Thyroid gland (tissue), 4 donors: Measurements from ENCODE around the gene ARHGDIB.

Experiments
- POLR2A ChIP-seq, 2 donors: fragments of 450-650 bp; IDR thresholded peaks; one replicate each; pipeline ENCODE4 v1.6.1; 2017; ENCODE audit warnings: antibody characterized with exemption in 2 of 2, mild to moderate bottlenecking in 2 of 2, moderate library complexity in 1 of 2
- TF ChIP-seq, protein P1 (sequence below), 6 experiments: fragments of 200-600 bp in 3 of 6; fragments of 450-650 bp in 3 of 6; sonication (generic) in 3 of 6; IDR thresholded peaks; one replicate each; pipeline ENCODE4 v1.5.1; 2016 to 2019; ENCODE audit warnings: antibody characterized with exemption in 6 of 6, mild to moderate bottlenecking in 2 of 6, inconsistent platforms in 1 of 6, moderate library complexity in 1 of 6

DNA sequence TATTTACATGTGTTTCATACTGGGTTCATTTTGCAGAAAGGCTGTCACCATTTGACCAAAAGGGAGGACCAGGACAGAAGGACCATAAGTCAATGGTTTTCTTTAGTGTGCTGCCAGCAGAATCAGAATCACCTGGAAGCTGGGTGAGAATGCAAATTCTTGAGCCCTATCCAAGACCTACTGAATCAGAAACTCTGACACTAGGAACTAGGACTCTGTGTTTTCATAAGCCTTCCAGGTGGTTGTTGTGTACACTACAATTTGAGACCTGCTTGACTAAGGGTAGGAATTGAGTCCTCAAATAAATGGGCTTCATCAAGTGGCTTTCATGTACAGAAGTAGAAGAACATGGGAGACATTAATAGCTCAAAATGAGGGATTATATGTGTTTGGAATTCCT, 43.7 kb upstream of the ARHGDIB start:
- TF ChIP-seq, protein P1, sequence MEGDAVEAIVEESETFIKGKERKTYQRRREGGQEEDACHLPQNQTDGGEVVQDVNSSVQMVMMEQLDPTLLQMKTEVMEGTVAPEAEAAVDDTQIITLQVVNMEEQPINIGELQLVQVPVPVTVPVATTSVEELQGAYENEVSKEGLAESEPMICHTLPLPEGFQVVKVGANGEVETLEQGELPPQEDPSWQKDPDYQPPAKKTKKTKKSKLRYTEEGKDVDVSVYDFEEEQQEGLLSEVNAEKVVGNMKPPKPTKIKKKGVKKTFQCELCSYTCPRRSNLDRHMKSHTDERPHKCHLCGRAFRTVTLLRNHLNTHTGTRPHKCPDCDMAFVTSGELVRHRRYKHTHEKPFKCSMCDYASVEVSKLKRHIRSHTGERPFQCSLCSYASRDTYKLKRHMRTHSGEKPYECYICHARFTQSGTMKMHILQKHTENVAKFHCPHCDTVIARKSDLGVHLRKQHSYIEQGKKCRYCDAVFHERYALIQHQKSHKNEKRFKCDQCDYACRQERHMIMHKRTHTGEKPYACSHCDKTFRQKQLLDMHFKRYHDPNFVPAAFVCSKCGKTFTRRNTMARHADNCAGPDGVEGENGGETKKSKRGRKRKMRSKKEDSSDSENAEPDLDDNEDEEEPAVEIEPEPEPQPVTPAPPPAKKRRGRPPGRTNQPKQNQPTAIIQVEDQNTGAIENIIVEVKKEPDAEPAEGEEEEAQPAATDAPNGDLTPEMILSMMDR (IDR thresholded peaks at IDR 0.05): no peak
- TF ChIP-seq POLR2A (IDR thresholded peaks at IDR 0.05): no peak
